Measurements from ENCODE around the gene LYZL4.

The LYZL4 gene

GRCh38 chr3:42425736-42426407, 15.5 kb upstream of the LYZL4 start:
- DNase-seq (ENCODE audit: low spot score): no peak

- DNase-seq (ENCODE audit: low spot score): no peak
These were observed 14.5 kb upstream of the LYZL4 start for GRCh38 chr3:42424911-42425310.

- DNase-seq (ENCODE audit: low spot score): no peak
These were observed 11.7 kb upstream of the LYZL4 start for GRCh38 chr3:42421818-42422796.

GRCh38 chr3:42419563-42419962, 9.2 kb upstream of the LYZL4 start:
- DNase-seq (ENCODE audit: low spot score): no peak

- DNase-seq (ENCODE audit: low spot score): no peak
These were observed 2.2 kb upstream of the LYZL4 start for GRCh38 chr3:42412526-42413155.

GRCh38 chr3:42411429-42411828, 1.0 kb upstream of the LYZL4 start:
- DNase-seq (ENCODE audit: low spot score): no peak

GRCh38 chr3:42408156-42408555, 2.3 kb downstream of the LYZL4 start:
- no peak for DNase-seq (ENCODE audit: low spot score)

- DNase-seq (ENCODE audit: low spot score): no peak
These were observed 3.5 kb downstream of the LYZL4 start for GRCh38 chr3:42406727-42407450.

GRCh38 chr3:42405857-42406256, 4.6 kb downstream of the LYZL4 start:
- DNase-seq (ENCODE audit: low spot score): no peak

- DNase-seq (ENCODE audit: low spot score): no peak
These were observed 6.7 kb downstream of the LYZL4 start for GRCh38 chr3:42403737-42404136.

- no peak for DNase-seq (ENCODE audit: low spot score)
These were observed 7.9 kb downstream of the LYZL4 start for GRCh38 chr3:42402394-42403096.

GRCh38 chr3:42398080-42398479, 12.3 kb downstream of the LYZL4 start:
- DNase-seq (ENCODE audit: low spot score): no peak

GRCh38 chr3:42397644-42398043, 12.8 kb downstream of the LYZL4 start:
- DNase-seq (ENCODE audit: low spot score): no peak

GRCh38 chr3:42394579-42395288, 15.7 kb downstream of the LYZL4 start:
- no peak for DNase-seq (ENCODE audit: low spot score)

GRCh38 chr3:42387802-42388651, 22.4 kb downstream of the LYZL4 start:
- DNase-seq (ENCODE audit: low spot score): no peak

- no peak for DNase-seq (ENCODE audit: low spot score)
These were observed 28.8 kb downstream of the LYZL4 start for GRCh38 chr3:42381551-42382082.

GRCh38 chr3:42377681-42378080, 32.7 kb downstream of the LYZL4 start:
- no peak for DNase-seq (ENCODE audit: low spot score)

- no peak for DNase-seq (ENCODE audit: low spot score)
These were observed 34.0 kb downstream of the LYZL4 start for GRCh38 chr3:42376344-42376798.

GRCh38 chr3:42375121-42375800, 35.1 kb downstream of the LYZL4 start:
- no peak for DNase-seq (ENCODE audit: low spot score)
